CD14-positive monocyte (primary cell): ENCODE measurements around the gene SPEM2. TPM values are rescaled to one million over a fixed set of nuclear protein-coding genes. Genes with fewer than 3 reads are reported as not detected.

Experiments
- DNase-seq, 3 donors: peaks; one replicate each; pipeline ENCODE4 v3.0.0-alpha.2; 2011 to 2022
- H2AFZ ChIP-seq: 2 replicates; pipeline ENCODE4 v1.6.0; 2012; ENCODE audit warnings: mild to moderate bottlenecking, low read depth, low read length, inconsistent platforms; ENCODE audit not compliant: insufficient read depth, poor library complexity, severe bottlenecking
- H3K27ac ChIP-seq, 2 donors: 1 replicate in 1 of 2; 2 replicates in 1 of 2; pipeline ENCODE4 v1.5.1; 2012 to 2013; ENCODE audit warnings: low read length in 2 of 2, control low read depth in 1 of 2, inconsistent platforms in 1 of 2, low read depth in 1 of 2, mild to moderate bottlenecking in 1 of 2
- H3K27me3 ChIP-seq, 2 donors: one replicate each; pipeline versions ENCODE4 v1.6.0 to v1.6.1; 2011 to 2013; ENCODE audit warnings: low read length in 2 of 2; ENCODE audit not compliant: control insufficient read depth in 2 of 2, insufficient read depth in 2 of 2
- H3K36me3 ChIP-seq, 2 donors: replicated peaks in 1 of 2; 1 replicate in 1 of 2; 2 replicates in 1 of 2; pipeline versions ENCODE4 v1.5.1 to v1.6.1; 2012 to 2013; ENCODE audit warnings: low read length in 2 of 2, control low read depth in 1 of 2, inconsistent platforms in 1 of 2, mild to moderate bottlenecking in 1 of 2; ENCODE audit not compliant: insufficient read depth in 2 of 2, control insufficient read depth in 1 of 2
- H3K4me1 ChIP-seq, 2 donors: 1 replicate in 1 of 2; 2 replicates in 1 of 2; pipeline versions ENCODE4 v1.5.1 to v1.6.1; 2012 to 2013; ENCODE audit warnings: low read length in 2 of 2, control low read depth in 1 of 2, inconsistent platforms in 1 of 2, mild to moderate bottlenecking in 1 of 2, moderate library complexity in 1 of 2; ENCODE audit not compliant: insufficient read depth in 2 of 2, control insufficient read depth in 1 of 2
- H3K4me2 ChIP-seq: replicated peaks from 2 replicates; pipeline ENCODE3; 2012; ENCODE audit warnings: low read length, moderate library complexity, mild to moderate bottlenecking; ENCODE audit not compliant: poor library complexity, severe bottlenecking; ENCODE audit errors: extremely low read depth
- H3K4me3 ChIP-seq, 3 experiments: fragments of 200-600 bp in 1 of 3; sonication (generic) in 1 of 3; replicated peaks in 1 of 3; 1 replicate in 2 of 3; 2 replicates in 1 of 3; pipeline ENCODE4 v1.5.1; 2011 to 2013; ENCODE audit warnings: low read length in 3 of 3, mild to moderate bottlenecking in 3 of 3, control low read depth in 2 of 3, low read depth in 2 of 3, inconsistent platforms in 1 of 3, moderate library complexity in 1 of 3
- H3K79me2 ChIP-seq: 2 replicates; pipeline ENCODE4 v1.6.0; 2012; ENCODE audit warnings: mild to moderate bottlenecking, control low read depth, inconsistent platforms, low read length, moderate library complexity; ENCODE audit not compliant: insufficient read depth
- H3K9ac ChIP-seq: 2 replicates; pipeline ENCODE4 v1.6.0; 2017; ENCODE audit warnings: low read length, mild to moderate bottlenecking; ENCODE audit not compliant: insufficient read depth, poor library complexity, severe bottlenecking
- H3K9me3 ChIP-seq, 2 donors: replicated peaks in 1 of 2; 1 replicate in 1 of 2; 2 replicates in 1 of 2; pipeline versions ENCODE4 v1.5.1 to v1.6.1; 2012 to 2013; ENCODE audit warnings: low read length in 2 of 2, control low read depth in 1 of 2; ENCODE audit not compliant: control insufficient read depth in 1 of 2, insufficient read depth in 1 of 2
- H4K20me1 ChIP-seq: 2 replicates; pipeline ENCODE4 v1.6.0; 2012; ENCODE audit warnings: mild to moderate bottlenecking, low read length, control low read depth, moderate library complexity; ENCODE audit not compliant: insufficient read depth
- H3K27ac Mint-ChIP-seq, 7 donors: one replicate each; pipeline ENCODE4 v1.8.0; 2020; ENCODE audit warnings: mild to moderate bottlenecking in 7 of 7, mixed read lengths in 7 of 7, moderate library complexity in 6 of 7, inconsistent platforms in 2 of 7
- H3K27me3 Mint-ChIP-seq, 3 donors: one replicate each; pipeline ENCODE4 v1.8.0; 2021 to 2022; ENCODE audit warnings: low read depth in 3 of 3, mild to moderate bottlenecking in 3 of 3, mixed read lengths in 3 of 3, moderate library complexity in 3 of 3, inconsistent platforms in 1 of 3
- H3K36me3 Mint-ChIP-seq, 2 donors: one replicate each; pipeline ENCODE4 v1.8.0; 2020; ENCODE audit warnings: mixed read lengths in 2 of 2, inconsistent platforms in 1 of 2, mild to moderate bottlenecking in 1 of 2
- H3K4me1 Mint-ChIP-seq: one replicate; pipeline ENCODE4 v1.8.0; 2020; ENCODE audit warnings: mild to moderate bottlenecking, mixed read lengths
- H3K4me3 Mint-ChIP-seq, 2 donors: one replicate each; pipeline ENCODE4 v1.8.0; 2020; ENCODE audit warnings: mild to moderate bottlenecking in 2 of 2, mixed read lengths in 2 of 2, moderate library complexity in 1 of 2
- H3K9me3 Mint-ChIP-seq, 7 donors: one replicate each; pipeline ENCODE4 v1.8.0; 2020 to 2022; ENCODE audit warnings: mixed read lengths in 7 of 7, mild to moderate bottlenecking in 6 of 7, moderate library complexity in 6 of 7, inconsistent platforms in 2 of 7
- CTCF ChIP-seq: fragments of 200-600 bp; IDR thresholded peaks from one replicate; pipeline ENCODE4 v1.8.0; 2022; ENCODE audit warnings: antibody characterized with exemption, mild to moderate bottlenecking
- WGBS: methylation state at CpG from one replicate; pipeline ENCODE4 v1.1.5; 2013; ENCODE audit warnings: missing lambda C conversion rate; ENCODE audit not compliant: insufficient coverage; 5-methylcytosine and 5-hydroxymethylcytosine counted together
- intact Hi-C, 2 donors: fragments of 100-400 bp; cut with micrococcal nuclease; formaldehyde crosslinking; loops; one replicate each; pipeline versions ENCODE4 v1.15.0 to v1.15.1; 2023
- polyA plus RNA-seq, 3 donors: library from polyadenylated mRNA; depleted of rRNA in 1 of 3; unstranded in 2 of 3; stranded (reverse) in 1 of 3; fragments of 300-500 nt in 2 of 3; fragments of >200 nt in 1 of 3; fragmentation: Illumina TruSeq in 2 of 3; gene quantifications; 1 replicate in 2 of 3; 2 replicates in 1 of 3; pipeline ENCODE4 v1.2.3, GENCODE V29; 2012 to 2021

Gene SPEM2
- polyA plus RNA-seq, 3 donors = not detected

- H3K27me3 Mint-ChIP-seq = peaks cover under 1 to 5% (median 3%) of the 10 kb centered on the region in 3 donors
- H3K4me1 ChIP-seq = peaks cover 15 to 19% of the 10 kb centered on the region in 2 donors
- no peak overlapping the region for H3K27ac ChIP-seq
- no peaks in the 10 kb centered on the region for H4K20me1 ChIP-seq
- peaks cover 31 to 52% of the 10 kb centered on the region in 2 donors for H3K36me3 ChIP-seq
- no peak for DNase-seq
- H3K4me2 ChIP-seq = no peak overlapping the region
- TF ChIP-seq CTCF = no peak
- H3K27ac Mint-ChIP-seq = no peak overlapping the region
- intact Hi-C loops = loop anchor here in 1 of 2 donors (5.0 kb wide), 1 partner anchor 39 kb away; the partner anchor contains the start of gene KCTD11
- H2AFZ ChIP-seq = no peak overlapping the region
- peaks cover 0 to 2% (median 0%) of the 10 kb centered on the region in 7 donors for H3K9me3 Mint-ChIP-seq
- H3K36me3 Mint-ChIP-seq = peaks cover 49 to 61% of the 10 kb centered on the region in 2 donors
- no peak overlapping the region for H3K4me3 ChIP-seq
- no peak overlapping the region for H3K4me3 Mint-ChIP-seq
- no peaks in the 10 kb centered on the region for H3K9me3 ChIP-seq
- H3K9ac ChIP-seq = no peak overlapping the region
- H3K79me2 ChIP-seq = no peaks in the 10 kb centered on the region
- 29% methylated on average over 2 of the region's 2 CpGs for WGBS
- no peaks in the 10 kb centered on the region for H3K27me3 ChIP-seq
- peaks cover 15% of the 10 kb centered on the region for H3K4me1 Mint-ChIP-seq
Observed at GRCh38 chr17:7391307-7391706, 34.1 kb upstream of the SPEM2 start.

- no peaks in the 10 kb centered on the region for H3K9me3 ChIP-seq
- H3K4me1 Mint-ChIP-seq = peaks cover 15% of the 10 kb centered on the region
- H3K79me2 ChIP-seq = no peaks in the 10 kb centered on the region
- peak overlapping the region; percentile 97 for H2AFZ ChIP-seq
- intact Hi-C loops = loop anchor here in 1 of 2 donors (5.0 kb wide), 1 partner anchor 41 kb away; the partner anchor contains the start of gene KCTD11
- peaks cover 15 to 19% of the 10 kb centered on the region in 2 donors for H3K4me1 ChIP-seq
- no peaks in the 10 kb centered on the region for H4K20me1 ChIP-seq
- H3K27me3 ChIP-seq = no peaks in the 10 kb centered on the region
- H3K27me3 Mint-ChIP-seq = peaks cover 0 to 5% (median 3%) of the 10 kb centered on the region in 3 donors
- H3K36me3 ChIP-seq = peaks cover 31 to 48% of the 10 kb centered on the region in 2 donors
- peaks cover 43 to 49% of the 10 kb centered on the region in 2 donors for H3K36me3 Mint-ChIP-seq
- no peak overlapping the region for H3K27ac Mint-ChIP-seq
- no peak for DNase-seq
- H3K4me3 ChIP-seq = peak overlapping the region in 2 of 3 experiments; percentile 79 to 94
- TF ChIP-seq CTCF = no peak
- peak overlapping the region; percentile 27 for H3K9ac ChIP-seq
- H3K27ac ChIP-seq = no peak overlapping the region
- H3K4me2 ChIP-seq = peak overlapping the region; percentile 99
- peaks cover 0 to 2% (median 0%) of the 10 kb centered on the region in 7 donors for H3K9me3 Mint-ChIP-seq
- 94% methylated on average over 23 of the region's 42 CpGs for WGBS
- peak overlapping the region; percentile 31 to 48 for H3K4me3 Mint-ChIP-seq
Observed at GRCh38 chr17:7392696-7393612, 32.5 kb upstream of the SPEM2 start.
